H9 (cell line): ENCODE measurements around the gene FOXD2. TPM values are rescaled to one million over a fixed set of nuclear protein-coding genes. Genes with fewer than 3 reads are reported as not detected.

Source experiments
- DNase-seq: peaks from one replicate; pipeline ENCODE4 v3.0.0-alpha.2; 2017
- H2AFZ ChIP-seq: one replicate; pipeline ENCODE4 v1.6.1; 2013; ENCODE audit warnings: mild to moderate bottlenecking, low read length, control low read depth, moderate library complexity
- H2AK5ac ChIP-seq: 2 replicates; pipeline ENCODE4 v1.6.1; 2013; ENCODE audit warnings: low read length, control low read depth, mixed read lengths; ENCODE audit not compliant: insufficient read length
- H2BK120ac ChIP-seq: one replicate; pipeline ENCODE4 v1.6.1; 2013; ENCODE audit warnings: low read depth, mild to moderate bottlenecking, low read length, control low read depth, inconsistent platforms; ENCODE audit not compliant: poor library complexity, severe bottlenecking
- H2BK12ac ChIP-seq: 2 replicates; pipeline ENCODE4 v1.6.1; 2013; ENCODE audit warnings: low read length, control low read depth, mixed read lengths, low read depth; ENCODE audit not compliant: insufficient read length
- H2BK15ac ChIP-seq: 2 replicates; pipeline ENCODE4 v1.6.1; 2013; ENCODE audit warnings: low read depth, low read length, control low read depth
- H2BK20ac ChIP-seq: one replicate; pipeline ENCODE4 v1.6.1; 2013; ENCODE audit warnings: low read depth, mild to moderate bottlenecking, low read length, control low read depth, inconsistent platforms; ENCODE audit not compliant: poor library complexity, severe bottlenecking
- H2BK5ac ChIP-seq: 2 replicates; pipeline ENCODE4 v1.6.1; 2013; ENCODE audit warnings: low read length, control low read depth, mixed read lengths; ENCODE audit not compliant: insufficient read length
- H3K14ac ChIP-seq: 2 replicates; pipeline ENCODE4 v1.6.1; 2013; ENCODE audit warnings: low read length, control low read depth; ENCODE audit not compliant: insufficient read depth
- H3K18ac ChIP-seq: 2 replicates; pipeline ENCODE4 v1.6.1; 2013; ENCODE audit warnings: low read depth, mild to moderate bottlenecking, mixed read lengths, low read length, control low read depth; ENCODE audit not compliant: insufficient read length
- H3K23ac ChIP-seq: 2 replicates; pipeline ENCODE4 v1.6.1; 2013; ENCODE audit warnings: low read length, control low read depth, mixed read lengths, low read depth; ENCODE audit not compliant: insufficient read length
- H3K23me2 ChIP-seq: 2 replicates; pipeline ENCODE4 v1.6.1; 2013; ENCODE audit warnings: low read depth, mild to moderate bottlenecking, mixed read lengths, low read length, control low read depth; ENCODE audit not compliant: insufficient read length, poor library complexity, severe bottlenecking
- H3K27ac ChIP-seq: 2 replicates; pipeline ENCODE4 v1.5.1; 2013; ENCODE audit warnings: low read length, control low read depth, mixed read lengths, low read depth; ENCODE audit not compliant: insufficient read length
- H3K27me3 ChIP-seq: 2 replicates; pipeline ENCODE4 v1.6.1; 2013; ENCODE audit warnings: low read length, control low read depth, inconsistent platforms; ENCODE audit not compliant: insufficient read depth
- H3K4ac ChIP-seq: 2 replicates; pipeline ENCODE4 v1.6.1; 2013; ENCODE audit warnings: low read depth, mild to moderate bottlenecking, control low read depth, inconsistent platforms, low read length, moderate library complexity
- H3K4me1 ChIP-seq: 2 replicates; pipeline ENCODE4 v1.6.1; 2013; ENCODE audit warnings: low read length, control low read depth, inconsistent platforms; ENCODE audit not compliant: insufficient read depth
- H3K4me2 ChIP-seq: 2 replicates; pipeline ENCODE4 v1.6.1; 2013; ENCODE audit warnings: low read length, control low read depth, mixed read lengths; ENCODE audit not compliant: insufficient read length, insufficient read depth
- H3K56ac ChIP-seq: 2 replicates; pipeline ENCODE4 v1.6.1; 2013; ENCODE audit warnings: low read depth, mild to moderate bottlenecking, mixed read lengths, low read length, control low read depth; ENCODE audit not compliant: insufficient read length
- H3K79me1 ChIP-seq: 2 replicates; pipeline ENCODE4 v1.6.1; 2013; ENCODE audit warnings: low read depth, mild to moderate bottlenecking, moderate library complexity, low read length, control low read depth, inconsistent platforms; ENCODE audit not compliant: insufficient read depth, poor library complexity, severe bottlenecking
- H3K79me2 ChIP-seq: 2 replicates; pipeline ENCODE4 v1.6.1; 2013; ENCODE audit warnings: low read length, control low read depth, inconsistent platforms; ENCODE audit not compliant: insufficient read depth
- H3K9ac ChIP-seq: 2 replicates; pipeline ENCODE4 v1.6.1; 2013; ENCODE audit warnings: low read length, control low read depth, mixed read lengths; ENCODE audit not compliant: insufficient read length; ENCODE audit errors: extremely low read depth
- H3K9me3 ChIP-seq: one replicate; pipeline ENCODE4 v1.6.1; 2013; ENCODE audit warnings: low read depth, low read length, inconsistent platforms; ENCODE audit not compliant: control insufficient read depth
- H3T11ph ChIP-seq: one replicate; pipeline ENCODE4 v1.6.1; 2013; ENCODE audit warnings: mild to moderate bottlenecking, low read length, control low read depth, inconsistent platforms
- H4K20me1 ChIP-seq: one replicate; pipeline ENCODE4 v1.6.1; 2013; ENCODE audit not compliant: control insufficient read depth, insufficient read length, insufficient read depth
- H4K5ac ChIP-seq: 2 replicates; pipeline ENCODE4 v1.6.1; 2013; ENCODE audit warnings: low read depth, mild to moderate bottlenecking, mixed read lengths, low read length, control low read depth; ENCODE audit not compliant: insufficient read length
- H4K8ac ChIP-seq: replicated peaks from 2 replicates; pipeline ENCODE4 v1.6.1; 2013; ENCODE audit warnings: low read length, control low read depth, mixed read lengths, low read depth; ENCODE audit not compliant: insufficient read length
- H4K91ac ChIP-seq: 2 replicates; pipeline ENCODE4 v1.6.1; 2013; ENCODE audit warnings: low read depth, mild to moderate bottlenecking, moderate library complexity, mixed read lengths, low read length, control low read depth; ENCODE audit not compliant: insufficient read length
- H3K27ac Mint-ChIP-seq, 3 experiments: 2 replicates in 2 of 3; 3 replicates in 1 of 3; pipeline ENCODE4 v1.8.0; 2020 to 2021; ENCODE audit warnings: mixed read lengths in 3 of 3, mild to moderate bottlenecking in 1 of 3, moderate library complexity in 1 of 3
- H3K27me3 Mint-ChIP-seq: 2 replicates; pipeline ENCODE4 v1.8.0; 2021; ENCODE audit warnings: low read depth, mild to moderate bottlenecking, moderate library complexity, mixed read lengths
- H3K36me3 Mint-ChIP-seq, 3 experiments: 2 replicates in 2 of 3; 3 replicates in 1 of 3; pipeline ENCODE4 v1.8.0; 2020 to 2021; ENCODE audit warnings: low read depth in 3 of 3, mixed read lengths in 3 of 3; ENCODE audit not compliant: insufficient read depth in 1 of 3
- H3K4me1 Mint-ChIP-seq, 2 experiments: 2 replicates each; pipeline ENCODE4 v1.8.0; 2020; ENCODE audit warnings: mixed read lengths in 2 of 2
- H3K4me3 Mint-ChIP-seq, 2 experiments: 2 replicates in 1 of 2; 3 replicates in 1 of 2; pipeline ENCODE4 v1.8.0; 2020 to 2021; ENCODE audit warnings: mild to moderate bottlenecking in 2 of 2, mixed read lengths in 2 of 2, moderate library complexity in 1 of 2
- H3K9me3 Mint-ChIP-seq, 2 experiments: 2 replicates in 1 of 2; 3 replicates in 1 of 2; pipeline ENCODE4 v1.8.0; 2020; ENCODE audit warnings: mild to moderate bottlenecking in 2 of 2, mixed read lengths in 2 of 2, moderate library complexity in 1 of 2
- CTCF ChIP-seq: fragments of 200-600 bp; sonication (generic); conservative IDR thresholded peaks from 3 replicates; pipeline ENCODE4 v1.8.0; 2021; ENCODE audit warnings: antibody characterized with exemption, mild to moderate bottlenecking
- WGBS: extraction: QIAGEN DNeasy Blood & Tissue Kit; methylation state at CpG from one replicate; pipeline ENCODE4 v1.1.7; 2013; ENCODE audit warnings: missing lambda C conversion rate, low lambda C conversion rate, mixed read lengths; ENCODE audit not compliant: insufficient read length; ENCODE audit errors: extremely low coverage; 5-methylcytosine and 5-hydroxymethylcytosine counted together
- total RNA-seq: library from RNA; stranded (reverse); gene quantifications from 2 replicates; pipeline ENCODE4 v1.2.1, GENCODE V29; 2021

The FOXD2 gene
- total RNA-seq, 1 experiment from 2014 or later, result not detected

GRCh38 chr1:47460040-47460439 is 22.2 kb downstream of the FOXD2 start:
- Histone ChIP-seq H2BK120ac (no peak overlapping the region), H4K91ac (no peak overlapping the region), H2BK12ac (no peak overlapping the region), H3K27me3 (no peaks in the 10 kb centered on the region; the same call in 1 of the 2 replicates), H3K4me2 (no peak overlapping the region), H4K5ac (no peak overlapping the region), H2AFZ (no peak overlapping the region), H3K14ac (no peak overlapping the region), H2BK5ac (no peak overlapping the region), H3K9ac (no peak overlapping the region), H3K23ac (no peak overlapping the region), H3T11ph (no peak overlapping the region), H2BK20ac (no peak overlapping the region), H4K20me1 (no peaks in the 10 kb centered on the region), H3K23me2 (no peaks in the 10 kb centered on the region), H3K9me3 (no peaks in the 10 kb centered on the region), H3K56ac (no peak overlapping the region), H3K4ac (no peak overlapping the region), H3K79me2 (no peaks in the 10 kb centered on the region), H2BK15ac (no peak overlapping the region), H3K4me1 (peaks cover 11% of the 10 kb centered on the region; the same call in 1 of the 2 replicates), H3K27ac (no peak overlapping the region), H4K8ac (no peak overlapping the region), H3K18ac (no peak overlapping the region), H2AK5ac (no peak overlapping the region), H3K79me1 (no peaks in the 10 kb centered on the region)
- no peak for TF ChIP-seq CTCF
- H3K9me3 Mint-ChIP-seq, result no peaks in the 10 kb centered on the region; a peak in 1 of 5 replicates
- WGBS, result no CpG with 5 or more reads among the region's 5 CpGs
- H3K27me3 Mint-ChIP-seq, result peaks cover 83% of the 10 kb centered on the region
- DNase-seq, result no peak
- H3K36me3 Mint-ChIP-seq, result no peaks in the 10 kb centered on the region
- peaks cover 27 to 34% of the 10 kb centered on the region in 2 experiments for H3K4me1 Mint-ChIP-seq
- 0 out of 7 replicates have a peak overlapping the region, but pooled peaks of 1 of the 3 experiments have one; percentile 8 for H3K27ac Mint-ChIP-seq
- peak overlapping the region in 1 of 2 experiments; percentile 12; a peak in 1 of 5 replicates for H3K4me3 Mint-ChIP-seq
